Spleen (tissue), 7 donors: ENCODE results near the gene TTC9C.

Experiments
- POLR2A ChIP-seq, 3 donors: fragments of 450-650 bp; IDR thresholded peaks; one replicate each; pipeline ENCODE4 v1.5.1; 2017; ENCODE audit warnings: antibody characterized with exemption in 3 of 3, mild to moderate bottlenecking in 1 of 3
- POLR2AphosphoS5 ChIP-seq, 3 donors: sonication (generic); formaldehyde crosslinking; IDR thresholded peaks; one replicate each; pipeline ENCODE4 v1.5.1; 2017; ENCODE audit warnings: antibody characterized with exemption in 3 of 3
- TF ChIP-seq, protein P1 (sequence below), 11 experiments: fragments of 200-600 bp in 7 of 11; fragments of 450-650 bp in 4 of 11; sonication (generic) in 4 of 11; IDR thresholded peaks in 8 of 11; conservative IDR thresholded peaks in 3 of 11; 1 replicate in 7 of 11; 2 replicates in 4 of 11; pipeline versions ENCODE4 v1.4.0 to v1.8.0; 2016 to 2021; ENCODE audit warnings: antibody characterized with exemption in 11 of 11, inconsistent platforms in 4 of 11, mild to moderate bottlenecking in 1 of 11
- donor health status: DM: no; HTN: no; CAD: no; lungs with moderate emphysema.
- donor health status: DM: no; HTN: no; CAD: no.
- donor health status: DM: no; HTN: no; CAD: no.

DNA sequence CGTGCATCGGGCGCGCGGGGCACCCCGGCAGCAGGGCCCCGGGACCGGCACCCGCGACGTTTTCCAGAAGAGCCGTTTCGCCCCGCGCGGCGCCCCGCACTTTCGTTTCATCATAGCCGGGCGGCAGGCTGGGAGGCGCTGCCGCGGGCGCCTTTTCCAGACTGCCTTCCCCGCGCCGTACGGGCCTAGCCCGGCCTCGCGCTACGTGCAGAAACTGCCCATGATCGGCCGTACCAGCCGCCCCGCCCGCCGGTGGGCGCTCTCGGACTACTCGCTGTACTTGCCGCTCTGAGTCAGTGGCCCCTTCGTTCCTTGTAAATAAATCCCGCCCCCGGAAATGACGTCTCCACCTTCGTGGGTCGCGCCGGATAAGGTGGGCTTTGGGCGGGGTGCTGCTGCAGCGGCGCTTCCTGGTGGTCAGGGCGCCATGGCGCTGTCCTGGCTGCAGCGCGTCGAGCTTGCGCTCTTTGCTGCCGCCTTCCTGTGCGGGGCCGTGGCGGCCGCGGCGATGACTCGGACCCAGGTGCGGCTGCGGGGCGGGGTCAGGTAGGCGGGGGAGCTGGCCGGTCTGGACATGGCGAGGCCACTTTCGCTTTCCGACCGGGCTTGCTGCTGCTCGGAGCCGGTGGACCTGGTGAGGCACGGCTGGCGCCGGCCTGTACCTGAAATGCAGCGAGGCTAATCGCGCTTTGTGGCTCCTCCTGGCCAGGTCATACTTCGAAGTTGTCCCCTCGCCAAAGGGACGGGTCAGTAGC lies 58.9 kb downstream of the TTC9C start, which contains the start of gene TMEM179B:
- TF ChIP-seq, protein P1, sequence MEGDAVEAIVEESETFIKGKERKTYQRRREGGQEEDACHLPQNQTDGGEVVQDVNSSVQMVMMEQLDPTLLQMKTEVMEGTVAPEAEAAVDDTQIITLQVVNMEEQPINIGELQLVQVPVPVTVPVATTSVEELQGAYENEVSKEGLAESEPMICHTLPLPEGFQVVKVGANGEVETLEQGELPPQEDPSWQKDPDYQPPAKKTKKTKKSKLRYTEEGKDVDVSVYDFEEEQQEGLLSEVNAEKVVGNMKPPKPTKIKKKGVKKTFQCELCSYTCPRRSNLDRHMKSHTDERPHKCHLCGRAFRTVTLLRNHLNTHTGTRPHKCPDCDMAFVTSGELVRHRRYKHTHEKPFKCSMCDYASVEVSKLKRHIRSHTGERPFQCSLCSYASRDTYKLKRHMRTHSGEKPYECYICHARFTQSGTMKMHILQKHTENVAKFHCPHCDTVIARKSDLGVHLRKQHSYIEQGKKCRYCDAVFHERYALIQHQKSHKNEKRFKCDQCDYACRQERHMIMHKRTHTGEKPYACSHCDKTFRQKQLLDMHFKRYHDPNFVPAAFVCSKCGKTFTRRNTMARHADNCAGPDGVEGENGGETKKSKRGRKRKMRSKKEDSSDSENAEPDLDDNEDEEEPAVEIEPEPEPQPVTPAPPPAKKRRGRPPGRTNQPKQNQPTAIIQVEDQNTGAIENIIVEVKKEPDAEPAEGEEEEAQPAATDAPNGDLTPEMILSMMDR (IDR thresholded peaks at IDR 0.05 in 8 of 11, conservative IDR thresholded peaks at IDR 0.05 in 3 of 11) = peak in 9 of 11 experiments; percentile 4 to 69 (median 48)
- TF ChIP-seq POLR2A (IDR thresholded peaks at IDR 0.05) (peak; percentile 38 to 96 (median 92)), POLR2AphosphoS5 (IDR thresholded peaks at IDR 0.05) (peak; percentile 100)
